Head of caudate nucleus (tissue), 42 donors: ENCODE results near the gene MARK3.
A peak's percentile ranks its signal among the peaks of the same experiment; 100 is the strongest.
"Not testable (repeated sequence)": the region's sequence is repeated elsewhere in the genome, so short reads cannot be mapped to it uniquely, and the experiment has no call there.

ENCODE experiments used
- DNase-seq, 42 donors: peaks; one replicate each; pipeline versions ENCODE4 v3.0.0 to v3.0.0-alpha.2; 2020 to 2021; ENCODE audit warnings: mixed read lengths in 7 of 42
- intact Hi-C: fragments of 100-400 bp; cut with DNase I; formaldehyde crosslinking; loops from one replicate; pipeline ENCODE4 v1.15.0; 2022

Gene MARK3

GRCh38 chr14:103518422-103519042 lies 133.3 kb downstream of the MARK3 start:
- intact Hi-C loops: loop anchor here (2.0 kb wide), 1 partner anchor 26 kb away; no protein-coding TSS in a partner anchor
- peak in 41 of 42 donors; percentile 67 to 91 (median 82) for DNase-seq

- DNase-seq: peak in 9 of 42 donors; percentile 21 to 67 (median 46)
- intact Hi-C loops: loop anchor here (2.0 kb wide), 1 partner anchor 26 kb away; no protein-coding TSS in a partner anchor
Measured at GRCh38 chr14:103519043-103519836, 134.0 kb downstream of the MARK3 start.

- intact Hi-C loops: loop anchor here (2.0 kb wide), 1 partner anchor 25 kb away; no protein-coding TSS in a partner anchor
- peak in 4 of 42 donors; percentile 17 to 50 (median 39) for DNase-seq
Measured at GRCh38 chr14:103519837-103520212, 134.6 kb downstream of the MARK3 start.

DNA sequence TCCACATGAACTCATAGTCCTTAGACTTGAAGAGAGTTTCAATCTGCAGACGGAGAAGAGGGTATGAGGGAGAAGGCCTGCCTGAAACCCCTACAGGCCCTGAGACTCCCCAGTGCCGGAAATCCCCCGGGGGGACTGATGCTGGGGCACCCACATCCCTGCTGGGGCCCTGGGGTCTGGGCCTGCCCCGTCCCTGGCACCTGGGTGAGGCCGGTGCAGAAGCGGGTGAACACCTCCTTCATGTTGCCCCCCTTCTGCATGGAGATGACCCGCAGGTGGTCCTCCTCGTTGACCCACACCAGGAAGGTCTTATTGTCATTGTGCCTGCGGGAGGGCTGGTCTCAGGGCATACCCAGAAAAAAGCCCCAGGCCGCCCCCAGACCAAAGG lies 135.0 kb downstream of the MARK3 start:
- intact Hi-C loops: no loop called here
- no peak for DNase-seq

GRCh38 chr14:103520657-103521437 lies 135.6 kb downstream of the MARK3 start:
- intact Hi-C loops: no loop called here
- DNase-seq: peak; percentile 64 to 94 (median 85)

DNA sequence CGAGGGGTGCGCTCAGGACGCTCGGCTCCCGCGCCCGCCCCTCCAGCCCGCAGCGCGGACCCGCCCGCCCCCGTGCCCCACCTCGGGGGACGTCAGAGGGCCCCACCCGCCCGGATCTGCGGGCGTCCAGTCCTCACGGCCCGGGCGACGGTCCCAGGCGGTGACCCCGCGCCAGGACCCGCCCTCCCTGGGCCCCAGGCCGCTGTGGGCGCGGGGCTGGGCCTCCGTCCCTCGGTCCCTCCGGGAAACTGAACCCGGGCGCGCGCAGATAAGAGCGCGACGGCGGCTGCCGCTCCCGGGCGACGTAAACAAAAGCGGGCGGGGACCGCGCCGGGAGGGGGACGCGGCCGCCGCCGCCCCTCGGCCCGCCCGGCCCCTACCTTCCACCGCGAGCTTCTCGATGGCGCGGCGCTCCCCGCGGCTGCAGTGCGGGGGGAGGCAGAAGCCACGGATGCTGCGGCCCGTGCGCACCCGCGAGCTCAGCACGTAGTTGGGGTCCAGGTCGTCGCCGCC lies 136.3 kb downstream of the MARK3 start:
- intact Hi-C loops: no loop called here

GRCh38 chr14:103521951-103522563 lies 136.8 kb downstream of the MARK3 start:
- intact Hi-C loops: no loop called here
- peak in 4 of 42 donors; percentile 17 to 60 (median 27) for DNase-seq

More for the DNA sequence above, 136.3 kb downstream of the MARK3 start:
- DNase-seq: peak in 21 of 42 donors; percentile 40 to 86 (median 66)

GRCh38 chr14:103522649-103523574 lies 137.7 kb downstream of the MARK3 start, which contains the start of gene CKB:
CKB (minus strand) TSS chr14:103522830; CDS start chr14:103522493, 337 bp downstream.
- intact Hi-C loops: no loop called here
- peak; percentile 68 to 94 (median 89) for DNase-seq

GRCh38 chr14:103523575-103523954 lies 138.3 kb downstream of the MARK3 start:
- no peak for DNase-seq
- intact Hi-C loops: no loop called here

- intact Hi-C loops: no loop called here
- peak in 2 of 42 donors; percentile 9 to 17 for DNase-seq
Measured at GRCh38 chr14:103524002-103524935, 139.1 kb downstream of the MARK3 start.

DNA sequence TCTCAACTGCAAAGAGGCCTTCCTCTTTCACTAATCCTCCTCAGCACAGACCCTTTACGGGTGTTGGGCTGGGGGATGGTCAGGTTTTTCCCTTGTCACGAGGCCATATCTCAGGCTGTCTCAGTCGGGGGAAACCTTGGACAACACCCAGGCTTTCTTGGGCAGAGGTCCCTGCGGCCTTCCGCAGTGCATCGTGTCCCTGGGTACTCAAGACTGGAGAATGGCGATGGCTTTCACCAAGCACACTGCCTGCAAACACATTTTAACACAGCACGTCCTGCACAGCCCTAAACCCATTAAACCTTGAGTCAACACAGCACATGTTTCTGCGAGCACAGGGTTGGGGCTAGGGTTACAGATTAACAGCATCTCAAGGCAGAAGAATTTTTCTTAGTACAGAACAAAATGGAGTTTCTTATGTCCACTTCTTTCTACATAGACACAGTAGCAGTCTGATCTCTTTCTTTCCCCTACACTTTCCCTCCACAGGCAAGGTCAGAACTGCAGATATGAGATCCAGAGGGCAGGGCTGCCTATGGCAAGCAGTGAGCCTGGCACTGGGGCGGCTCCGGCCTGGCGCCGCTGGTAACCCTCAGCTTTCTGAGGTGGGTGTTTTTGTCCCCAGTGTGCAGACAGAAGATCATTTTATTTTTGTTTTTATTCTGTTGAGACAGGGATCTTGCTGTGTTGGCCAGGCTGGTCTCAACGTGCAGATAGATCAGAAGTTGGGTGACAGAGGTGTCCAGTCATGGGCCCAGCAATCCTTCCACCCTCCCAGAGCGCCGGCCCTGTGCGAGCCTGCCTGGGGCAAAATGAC lies 140.4 kb downstream of the MARK3 start:
- intact Hi-C loops: not testable (repeated sequence)
- DNase-seq: peak in 1 of 42 donors; percentile 17

DNA sequence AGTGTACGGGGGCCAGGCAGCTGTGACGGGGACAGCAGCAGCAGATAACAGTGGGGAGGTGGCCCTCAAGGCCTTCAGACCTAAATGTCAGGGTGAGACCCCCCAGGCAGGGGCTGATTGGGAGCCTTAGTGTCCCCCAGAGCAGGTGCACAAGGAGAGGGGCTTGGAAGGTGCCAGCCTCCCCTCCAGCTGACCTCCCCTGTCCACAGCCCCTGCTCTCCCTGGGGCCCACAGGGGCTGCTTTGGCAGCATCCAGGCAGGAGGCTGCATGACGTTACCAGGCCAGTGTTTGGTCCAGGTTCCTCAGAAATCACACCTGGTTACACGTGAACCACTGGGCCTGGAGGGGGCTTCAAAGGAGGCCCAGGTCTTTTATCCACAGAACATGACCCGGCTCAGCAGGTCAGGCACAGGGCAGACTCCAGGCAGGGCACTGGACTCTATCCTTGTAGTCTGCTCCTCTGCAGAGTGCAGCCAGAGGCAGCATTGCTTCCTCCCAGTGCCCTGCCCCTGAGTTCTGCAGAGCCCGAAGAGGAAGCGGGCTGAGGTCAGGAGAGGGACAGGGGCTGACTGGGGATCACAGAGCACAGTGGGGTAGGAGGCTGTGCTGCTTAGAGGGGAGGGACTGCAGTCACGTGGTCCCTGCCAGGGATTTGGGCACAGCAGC lies 141.2 kb downstream of the MARK3 start:
- DNase-seq: peak in 1 of 42 donors; percentile 17
- intact Hi-C loops: no loop called here

- no peak for DNase-seq
- intact Hi-C loops: no loop called here
Measured at GRCh38 chr14:103526914-103527248, 141.7 kb downstream of the MARK3 start.

DNA sequence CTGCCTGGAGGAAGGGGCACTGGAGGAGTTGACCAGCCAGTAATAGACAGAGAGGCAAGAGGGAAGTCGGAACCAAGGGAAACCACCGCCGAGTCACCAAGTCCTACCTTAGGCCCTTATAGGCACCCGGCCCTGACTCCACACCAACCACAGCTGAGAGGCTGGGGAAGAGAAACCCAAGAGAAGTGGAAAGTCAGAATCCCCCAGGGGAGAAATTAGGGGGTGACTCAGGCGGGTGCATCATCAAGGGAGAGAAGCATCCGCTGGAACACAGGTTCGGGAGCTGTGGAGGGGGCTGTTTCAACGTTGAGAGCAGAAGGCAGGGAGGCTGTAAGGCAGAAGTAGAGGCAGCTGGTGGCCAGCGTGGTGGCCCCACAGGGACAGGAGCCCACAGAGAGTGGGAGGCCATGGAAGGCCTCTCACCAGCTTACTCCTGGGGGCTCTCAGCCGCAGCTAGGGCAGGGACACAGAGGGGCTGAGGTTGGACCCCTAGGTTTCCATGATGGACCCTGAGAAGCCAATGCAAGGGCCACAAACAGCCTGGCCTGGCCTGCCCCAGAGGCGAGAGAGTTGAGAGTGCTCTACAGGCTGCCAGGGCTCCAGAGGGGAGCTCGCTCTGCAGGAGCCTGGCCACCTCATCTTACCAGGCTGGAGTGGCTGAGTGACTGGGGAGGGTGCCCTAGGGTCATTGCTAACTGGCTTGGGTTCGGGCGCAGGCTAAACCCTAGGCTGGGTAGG lies 142.4 kb downstream of the MARK3 start:
- peak in 2 of 42 donors; percentile 18 to 32 for DNase-seq
- intact Hi-C loops: no loop called here
